ENCODE data around the gene CXCL8. TPM values are rescaled to one million over a fixed set of nuclear protein-coding genes. Genes with fewer than 3 reads are reported as not detected.

The CXCL8 gene
- total RNA-seq, 1 experiment from 2014 or later = 477 TPM

DNA sequence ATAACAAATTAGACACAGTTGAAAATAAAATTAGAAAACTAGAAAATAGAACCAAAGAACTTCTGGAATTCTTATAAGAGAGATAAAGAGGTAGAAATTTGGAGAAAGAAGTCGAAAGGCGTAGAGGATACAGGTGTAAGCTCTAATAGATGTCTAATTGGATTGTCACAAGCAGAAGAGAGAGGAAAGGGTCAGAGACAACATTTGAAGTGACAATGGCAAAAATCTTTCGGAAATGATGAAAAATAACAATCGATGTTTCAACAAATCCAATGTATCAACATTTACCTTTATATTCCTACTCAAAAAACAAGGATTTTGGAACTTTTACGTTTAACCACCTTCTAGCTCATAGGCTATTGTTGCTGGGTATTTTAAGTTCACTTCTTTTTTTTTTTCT, 3.8 kb downstream of the CXCL8 start:
- no peak overlapping the region for H3K4me3 ChIP-seq (ENCODE audit: low read length)
- intact Hi-C loops (cut with micrococcal nuclease) = loop anchor here (5.0 kb wide), 1 partner anchor 43 kb away; no protein-coding TSS in a partner anchor

DNA sequence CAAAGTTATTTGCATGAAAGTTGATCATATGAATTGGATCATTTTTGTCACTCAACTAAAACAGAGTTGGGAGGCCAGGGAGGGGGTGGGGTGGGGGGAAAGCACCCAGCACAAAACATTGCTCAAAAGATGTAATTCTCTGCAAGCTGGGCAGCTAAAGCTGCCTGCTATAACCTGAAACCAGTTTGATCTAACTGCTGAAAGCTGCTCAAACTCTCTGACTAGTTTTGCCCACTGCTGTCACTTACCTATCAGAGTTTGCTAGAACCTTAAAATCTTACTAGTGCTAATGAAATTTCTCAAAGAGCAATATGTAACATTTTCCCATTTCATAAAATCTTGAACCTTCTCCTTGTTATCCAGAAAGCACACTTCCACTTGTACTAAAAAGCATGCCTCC, 10.4 kb downstream of the CXCL8 start:
- no peaks in the 10 kb centered on the region for H3K27me3 ChIP-seq (ENCODE audit: low read length)
- DNase-seq (no peak), ATAC-seq (no peak)
- H3K4me3 ChIP-seq (ENCODE audit: low read length) = no peak overlapping the region
- H3K36me3 ChIP-seq (ENCODE audit: low read depth, low read length) = no peaks in the 10 kb centered on the region
- no peaks in the 10 kb centered on the region for H4K20me1 ChIP-seq (ENCODE audit: low read length)
- H3K4me1 ChIP-seq (ENCODE audit: insufficient read depth, low read length) = no peaks in the 10 kb centered on the region
- no peak overlapping the region for H3K27ac ChIP-seq (ENCODE audit: low read length)
- TF ChIP-seq EZH2 (IDR thresholded peaks at IDR 0.05; ENCODE audit: low read length, unreplicated experiment) (no peak), EZH2phosphoT487 (IDR thresholded peaks at IDR 0.05; ENCODE audit: borderline replicate concordance, low read length) (no peak)
- TF ChIP-seq, protein P1, sequence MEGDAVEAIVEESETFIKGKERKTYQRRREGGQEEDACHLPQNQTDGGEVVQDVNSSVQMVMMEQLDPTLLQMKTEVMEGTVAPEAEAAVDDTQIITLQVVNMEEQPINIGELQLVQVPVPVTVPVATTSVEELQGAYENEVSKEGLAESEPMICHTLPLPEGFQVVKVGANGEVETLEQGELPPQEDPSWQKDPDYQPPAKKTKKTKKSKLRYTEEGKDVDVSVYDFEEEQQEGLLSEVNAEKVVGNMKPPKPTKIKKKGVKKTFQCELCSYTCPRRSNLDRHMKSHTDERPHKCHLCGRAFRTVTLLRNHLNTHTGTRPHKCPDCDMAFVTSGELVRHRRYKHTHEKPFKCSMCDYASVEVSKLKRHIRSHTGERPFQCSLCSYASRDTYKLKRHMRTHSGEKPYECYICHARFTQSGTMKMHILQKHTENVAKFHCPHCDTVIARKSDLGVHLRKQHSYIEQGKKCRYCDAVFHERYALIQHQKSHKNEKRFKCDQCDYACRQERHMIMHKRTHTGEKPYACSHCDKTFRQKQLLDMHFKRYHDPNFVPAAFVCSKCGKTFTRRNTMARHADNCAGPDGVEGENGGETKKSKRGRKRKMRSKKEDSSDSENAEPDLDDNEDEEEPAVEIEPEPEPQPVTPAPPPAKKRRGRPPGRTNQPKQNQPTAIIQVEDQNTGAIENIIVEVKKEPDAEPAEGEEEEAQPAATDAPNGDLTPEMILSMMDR (conservative IDR thresholded peaks at IDR 0.05; ENCODE audit: low read depth, low read length) = no peak
- H3K9me3 ChIP-seq (ENCODE audit: low read length) = no peaks in the 10 kb centered on the region
- no TSS peak for BruUV-seq (replicated peaks)
- H3K9ac ChIP-seq (ENCODE audit: low read length) = no peak overlapping the region
- no peaks in the 10 kb centered on the region for H3K9me2 ChIP-seq (replicated peaks; ENCODE audit: low read length)
- intact Hi-C loops (cut with micrococcal nuclease) = no loop called here
- ChIA-PET CTCF (no interaction called here), POLR2A (ENCODE audit: unreplicated experiment) (no interaction called here)
- H3F3A ChIP-seq (ENCODE audit: low read length, unreplicated experiment) = no peaks in the 10 kb centered on the region
- H3K4me2 ChIP-seq (ENCODE audit: low read length) = no peak overlapping the region
- no peak overlapping the region for H2AFZ ChIP-seq (ENCODE audit: low read length)
- no peaks in the 10 kb centered on the region for H3K79me2 ChIP-seq (ENCODE audit: low read length)

More for the DNA sequence above, 3.8 kb downstream of the CXCL8 start:
- POLR2A ChIA-PET (ENCODE audit: unreplicated experiment) = interaction anchor here (0.6 kb wide), 2 partner anchors 72 to 174 kb away, joined by 3 to 4 read pairs; no protein-coding TSS in a partner anchor
- TF ChIP-seq EZH2 (IDR thresholded peaks at IDR 0.05; ENCODE audit: low read length, unreplicated experiment) (no peak), EZH2phosphoT487 (IDR thresholded peaks at IDR 0.05; ENCODE audit: borderline replicate concordance, low read length) (no peak)
- TF ChIP-seq, protein P1 (conservative IDR thresholded peaks at IDR 0.05; ENCODE audit: low read depth, low read length) = no peak
- Histone ChIP-seq H3K4me2 (ENCODE audit: low read length) (peak overlapping the region; percentile 9; the same call in 1 of the 2 replicates), H3K79me2 (ENCODE audit: low read length) (peaks cover 21% of the 10 kb centered on the region), H3K9me3 (ENCODE audit: low read length) (no peaks in the 10 kb centered on the region), H4K20me1 (ENCODE audit: low read length) (no peaks in the 10 kb centered on the region; the same call in 1 of the 2 replicates), H3K4me1 (ENCODE audit: insufficient read depth, low read length) (peaks cover 26% of the 10 kb centered on the region), H3K9me2 (replicated peaks; ENCODE audit: low read length) (no peaks in the 10 kb centered on the region), H3K27me3 (ENCODE audit: low read length) (no peaks in the 10 kb centered on the region), H3K36me3 (ENCODE audit: low read depth, low read length) (peaks cover 13% of the 10 kb centered on the region; the same call in 1 of the 2 replicates), H3K9ac (ENCODE audit: low read length) (no peak overlapping the region), H3K27ac (ENCODE audit: low read length) (0 out of 2 replicates have a peak overlapping the region, but pooled peaks have one; percentile 3), H3F3A (ENCODE audit: low read length, unreplicated experiment) (peaks cover 36% of the 10 kb centered on the region), H2AFZ (ENCODE audit: low read length) (no peak overlapping the region)
- CTCF ChIA-PET = no interaction called here
- ATAC-seq (no peak), DNase-seq (no peak)
- no TSS peak for BruUV-seq (replicated peaks)

DNA sequence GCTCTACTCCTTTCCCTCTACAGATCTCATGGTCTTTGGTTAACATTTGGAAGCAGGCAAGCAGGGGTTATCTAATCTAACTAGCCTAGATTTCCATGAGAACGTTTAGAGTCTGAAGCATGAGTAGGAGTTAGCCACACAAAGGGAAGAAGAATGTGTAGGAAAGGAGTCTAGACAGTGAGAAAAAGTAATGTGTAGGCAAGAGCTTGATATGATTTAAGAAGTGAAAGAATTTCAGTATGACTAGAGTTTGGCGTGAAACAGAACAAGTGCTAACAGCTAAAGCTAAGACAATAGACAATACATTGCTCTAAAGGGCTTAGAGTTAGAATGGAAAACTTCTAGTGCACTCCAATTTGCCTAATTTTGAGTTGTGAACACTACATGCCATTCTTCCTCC, 10.8 kb downstream of the CXCL8 start:
- Histone ChIP-seq H3K9ac (ENCODE audit: low read length) (no peak overlapping the region), H3K4me2 (ENCODE audit: low read length) (no peak overlapping the region), H3F3A (ENCODE audit: low read length, unreplicated experiment) (no peaks in the 10 kb centered on the region), H3K36me3 (ENCODE audit: low read depth, low read length) (no peaks in the 10 kb centered on the region), H3K4me1 (ENCODE audit: insufficient read depth, low read length) (no peaks in the 10 kb centered on the region), H3K4me3 (ENCODE audit: low read length) (no peak overlapping the region), H3K79me2 (ENCODE audit: low read length) (no peaks in the 10 kb centered on the region), H4K20me1 (ENCODE audit: low read length) (no peaks in the 10 kb centered on the region), H3K27me3 (ENCODE audit: low read length) (no peaks in the 10 kb centered on the region), H3K27ac (ENCODE audit: low read length) (no peak overlapping the region), H3K9me2 (replicated peaks; ENCODE audit: low read length) (no peaks in the 10 kb centered on the region), H2AFZ (ENCODE audit: low read length) (no peak overlapping the region), H3K9me3 (ENCODE audit: low read length) (no peaks in the 10 kb centered on the region)
- ATAC-seq = no peak
- intact Hi-C loops (cut with micrococcal nuclease) = no loop called here
- TF ChIP-seq EZH2phosphoT487 (IDR thresholded peaks at IDR 0.05; ENCODE audit: borderline replicate concordance, low read length) (no peak), EZH2 (IDR thresholded peaks at IDR 0.05; ENCODE audit: low read length, unreplicated experiment) (no peak)
- TF ChIP-seq, protein P1 (conservative IDR thresholded peaks at IDR 0.05; ENCODE audit: low read depth, low read length) = no peak
- POLR2A ChIA-PET (ENCODE audit: unreplicated experiment) = no interaction called here
- no TSS peak for BruUV-seq (replicated peaks)
- CTCF ChIA-PET = no interaction called here
- DNase-seq = no peak
